GM21723 (cell line): ENCODE measurements around the gene NUP62.

ENCODE experiments used
- ATAC-seq: cut with Tn5 transposase; IDR thresholded peaks from one replicate; pipeline ENCODE4 v1.9.1; 2021; ENCODE audit warnings: mild to moderate bottlenecking, moderate library complexity; ENCODE audit not compliant: unreplicated experiment

The NUP62 gene

DNA sequence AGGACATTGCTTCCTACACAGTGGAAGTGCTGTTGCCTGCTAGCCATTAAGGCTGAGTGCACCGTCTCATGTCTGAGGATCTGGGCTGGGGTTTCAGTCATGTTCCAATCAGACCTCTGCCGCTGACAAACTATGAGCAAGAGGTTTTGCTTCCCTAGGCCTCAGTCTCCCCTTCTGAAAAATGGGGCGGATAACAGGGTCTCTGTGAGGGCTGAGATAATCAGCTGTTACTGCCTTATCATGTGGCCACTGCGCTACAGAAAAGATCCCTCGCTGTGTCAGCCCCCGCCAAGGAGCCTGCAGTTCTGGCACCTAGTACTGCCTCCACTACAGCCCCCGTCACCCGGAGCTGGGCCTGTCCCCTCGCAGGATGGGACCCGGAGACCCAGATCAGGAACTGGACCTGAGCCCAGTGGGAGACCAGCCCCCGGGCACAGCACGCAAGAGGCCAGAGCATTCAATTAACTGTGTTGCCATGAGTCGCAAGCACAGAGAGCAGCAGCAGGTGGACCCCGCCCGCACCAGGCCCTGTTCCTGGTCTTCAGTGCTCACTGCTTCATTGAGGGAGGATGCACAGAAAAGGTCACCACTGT, 58.9 kb downstream of the NUP62 start:
- no peak for ATAC-seq

GRCh38 chr19:49869484-49870308, 59.6 kb downstream of the NUP62 start:
- ATAC-seq = peak; percentile 73

GRCh38 chr19:49869009-49869483, 60.3 kb downstream of the NUP62 start:
- peak; percentile 15 for ATAC-seq

DNA sequence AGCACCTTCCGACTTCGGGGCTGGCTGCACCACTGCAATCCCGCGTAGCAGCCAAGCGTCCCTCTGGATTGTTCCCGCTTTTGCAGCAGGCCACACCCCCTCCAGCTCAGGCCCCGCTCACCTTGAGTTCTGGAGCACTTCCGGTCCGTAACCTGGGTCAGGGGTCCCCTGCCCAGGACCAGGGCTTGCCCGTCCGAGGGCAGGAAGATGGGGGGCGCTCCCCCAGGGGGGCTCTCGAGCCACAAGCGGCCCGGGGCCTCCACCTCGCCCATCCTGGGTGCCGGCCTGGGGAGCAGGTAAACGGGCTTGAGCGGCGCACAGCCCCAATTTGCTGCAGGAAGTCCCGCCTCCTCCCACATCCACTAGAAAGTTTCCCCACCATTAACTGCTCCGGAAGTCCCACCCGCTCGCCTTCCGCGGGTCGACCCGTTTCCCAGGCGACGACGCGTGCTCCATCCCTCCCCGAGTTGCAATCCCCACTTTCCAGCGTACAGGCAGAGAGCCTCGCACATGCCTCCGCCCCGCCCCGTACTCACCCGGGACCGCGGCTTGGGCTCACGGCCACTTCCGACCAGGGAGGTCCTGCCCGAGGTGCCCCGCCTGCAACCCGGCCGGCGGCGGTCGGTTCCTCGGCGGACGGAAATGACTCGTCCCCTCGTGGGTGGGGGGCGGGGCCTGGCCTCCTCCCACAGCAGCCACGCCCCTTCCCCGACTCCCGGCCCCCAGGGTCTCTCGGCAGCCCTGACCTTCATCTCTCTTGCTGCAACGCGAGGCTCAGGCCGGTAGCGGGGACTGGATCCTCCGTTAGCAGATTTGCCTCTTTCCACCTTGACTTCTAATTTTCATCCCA, 62.1 kb downstream of the NUP62 start, which contains the start of gene PNKP:
Gene PNKP (minus strand): TSS at position 644 of the 850 bp plus-strand sequence. CDS start 372 bp downstream, at position 272.
- peak; percentile 39 for ATAC-seq

DNA sequence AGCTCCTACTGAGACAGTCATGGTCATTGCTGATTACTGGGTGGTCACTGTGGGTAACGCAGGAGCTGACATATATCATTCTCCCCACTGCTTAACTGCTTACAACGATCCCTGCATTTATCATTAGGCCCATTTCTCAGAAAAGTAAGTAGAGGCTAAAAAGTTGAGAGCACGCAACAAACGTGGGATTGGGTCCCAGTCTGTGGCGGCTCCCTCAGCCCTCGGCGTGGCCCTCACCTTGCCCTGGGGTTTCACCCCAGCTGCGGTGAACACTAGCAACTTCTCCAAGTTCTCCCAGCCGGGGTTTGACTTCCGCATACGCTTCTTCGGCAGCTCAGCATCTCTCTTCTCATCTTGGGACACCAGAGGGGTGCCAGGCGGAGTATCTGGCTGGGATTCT, 64.4 kb downstream of the NUP62 start:
- no peak for ATAC-seq

DNA sequence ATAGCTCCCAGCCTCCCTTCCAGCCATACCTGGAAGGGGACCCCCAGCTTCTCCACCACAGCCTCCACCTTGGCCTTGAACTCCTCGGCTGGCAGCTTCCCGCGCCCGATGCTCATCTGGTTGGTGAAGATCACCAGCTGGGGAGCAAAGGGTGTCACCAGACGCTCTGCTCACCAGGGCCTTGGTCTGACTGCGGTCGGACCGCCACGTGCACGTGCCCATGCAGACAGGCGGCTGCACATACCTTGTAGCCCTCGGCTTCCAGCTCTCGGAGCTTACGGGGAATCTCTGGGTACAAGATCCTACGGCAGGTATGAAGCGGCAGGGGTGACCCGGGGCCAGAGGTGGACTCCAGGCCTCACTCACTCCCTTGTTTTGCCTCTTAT, 65.4 kb downstream of the NUP62 start:
- no peak for ATAC-seq

DNA sequence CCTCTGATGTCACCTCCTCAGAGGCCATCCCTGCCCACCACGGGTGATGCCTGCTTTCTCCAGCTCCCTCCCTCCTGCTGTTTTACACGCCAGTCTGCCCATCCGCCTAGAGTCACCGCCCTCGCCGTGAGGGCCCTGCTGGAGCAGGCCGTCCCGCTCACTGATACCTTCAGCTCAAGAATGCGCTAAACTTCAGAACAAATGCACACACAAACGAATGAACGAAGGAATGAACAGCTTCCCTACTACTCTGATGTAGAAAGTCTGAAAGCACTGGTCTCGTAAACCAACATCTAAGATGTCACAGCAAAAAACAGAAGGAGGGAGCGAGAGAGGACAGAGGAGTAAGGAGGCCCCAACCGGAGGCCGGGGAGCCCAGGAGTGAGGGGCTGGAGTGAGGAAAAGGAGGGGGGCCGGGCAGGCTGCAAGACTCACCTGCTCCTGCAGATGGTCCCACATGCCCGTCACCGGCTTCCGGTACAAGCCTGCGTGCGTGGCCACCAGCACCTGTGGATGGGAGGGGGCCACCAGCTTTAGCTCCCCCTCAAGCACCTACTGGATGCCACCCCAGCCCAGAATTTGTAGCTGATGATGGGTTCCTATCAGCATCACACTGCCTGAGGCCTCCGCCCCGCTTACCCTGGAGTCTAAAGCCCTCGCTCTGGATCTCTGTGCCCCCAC, 65.9 kb downstream of the NUP62 start:
- no peak for ATAC-seq

DNA sequence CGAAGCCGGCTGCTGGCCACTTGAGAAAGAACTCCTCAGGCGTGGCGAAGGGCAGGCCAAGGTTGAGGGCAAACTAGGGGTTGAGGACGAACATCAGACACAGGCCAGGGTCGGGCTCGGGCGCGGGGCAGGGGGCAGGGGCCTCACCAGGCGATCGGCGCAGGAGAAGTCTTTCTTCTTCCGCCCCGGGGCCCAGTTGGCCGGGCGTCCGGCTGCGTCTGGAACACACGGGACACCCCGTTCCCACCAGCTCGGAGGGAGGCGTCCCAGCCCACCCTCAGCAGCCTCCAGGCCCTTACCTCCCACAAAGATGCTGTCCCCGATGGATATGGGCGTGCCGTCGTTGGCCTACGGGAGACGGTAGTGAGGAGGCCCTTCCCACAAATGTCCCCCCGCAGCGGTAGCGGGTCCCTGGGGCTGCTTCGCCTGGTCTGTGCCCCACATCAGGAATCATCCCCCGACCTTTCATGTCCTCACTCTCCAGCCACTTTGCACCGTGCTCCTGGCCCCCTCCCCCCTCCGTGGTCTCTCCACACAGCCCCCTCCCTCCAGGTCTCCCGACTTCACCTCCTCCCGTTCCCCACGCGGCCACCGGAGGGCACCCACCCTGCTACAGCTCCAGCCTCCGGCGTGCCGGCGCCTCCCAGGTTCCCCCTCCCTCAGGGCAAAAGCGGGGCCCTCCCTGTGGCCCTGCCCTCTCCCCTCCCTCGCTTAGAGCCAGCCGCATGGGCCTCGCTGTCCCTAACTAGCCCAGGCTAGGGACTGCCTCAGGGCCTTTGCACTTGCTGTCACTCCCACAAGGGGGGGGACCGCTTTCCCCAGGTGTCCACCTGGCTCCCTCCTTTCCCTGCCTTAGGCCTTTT, 66.7 kb downstream of the NUP62 start:
- ATAC-seq = no peak

GRCh38 chr19:49861541-49862378, 67.5 kb downstream of the NUP62 start:
- ATAC-seq = no peak

DNA sequence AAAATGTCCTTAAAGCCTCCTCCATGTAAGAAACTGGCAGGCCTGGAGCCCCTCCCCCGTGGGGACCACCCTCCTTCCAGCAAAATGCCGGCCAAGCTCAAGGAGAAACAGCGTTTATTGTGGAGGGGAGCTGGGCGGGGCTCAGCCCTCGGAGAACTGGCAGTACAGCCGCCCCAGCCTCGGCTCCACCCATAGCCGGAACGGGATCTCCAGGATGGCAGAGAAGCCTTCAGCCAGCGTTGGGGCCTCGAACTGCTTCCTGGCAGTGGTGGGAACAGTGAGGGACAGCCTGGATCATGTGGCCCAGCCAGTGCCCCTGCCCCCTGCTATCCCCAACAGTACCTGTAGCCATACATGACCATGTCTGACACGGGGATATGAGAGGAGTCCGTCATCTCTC, 68.2 kb downstream of the NUP62 start:
- no peak for ATAC-seq

GRCh38 chr19:49860336-49861102, 68.8 kb downstream of the NUP62 start:
- ATAC-seq = no peak

DNA sequence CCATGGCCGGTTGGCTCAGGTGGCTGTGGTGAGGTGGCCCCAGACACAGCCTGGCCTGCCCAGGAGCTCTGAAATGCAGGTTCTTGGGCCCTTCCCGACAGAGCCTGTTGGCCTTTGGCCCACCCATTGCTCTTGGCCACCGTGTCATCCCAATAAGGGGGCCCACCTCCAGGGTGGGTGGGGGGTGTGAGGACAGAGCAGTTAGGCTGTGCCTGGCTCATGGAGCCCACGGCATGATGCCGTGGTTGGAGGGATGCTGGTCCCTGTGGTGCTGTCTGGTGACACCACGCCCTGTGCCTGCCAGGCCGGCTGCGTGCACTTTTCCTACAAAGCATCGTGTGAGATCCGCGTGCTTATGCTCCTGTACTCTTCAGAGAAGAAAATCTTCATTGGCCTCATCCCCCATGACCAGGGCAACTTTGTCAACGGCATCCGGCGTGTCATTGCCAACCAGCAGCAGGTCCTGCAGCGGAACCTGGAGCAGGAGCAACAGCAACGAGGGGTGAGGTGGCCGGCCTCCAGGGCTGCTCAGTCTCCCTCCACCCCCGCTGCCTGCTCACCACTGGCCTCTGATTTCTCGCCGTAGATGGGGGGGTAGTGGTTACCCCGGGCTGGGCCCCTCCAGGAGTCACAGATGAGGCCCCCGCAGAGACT, 69.5 kb downstream of the NUP62 start:
- no peak for ATAC-seq

- ATAC-seq = no peak
Observed at GRCh38 chr19:49858088-49858985, 71.0 kb downstream of the NUP62 start.

GRCh38 chr19:49857838-49858087, 71.5 kb downstream of the NUP62 start:
- ATAC-seq = no peak

- ATAC-seq = no peak
Observed at GRCh38 chr19:49857061-49857837, 72.1 kb downstream of the NUP62 start.
